GM19238 (cell line): ENCODE measurements around the gene HJURP.

ENCODE experiments used
- DNase-seq: peaks from one replicate; pipeline ENCODE4 v3.0.0; 2011; ENCODE audit warnings: low spot score; ENCODE audit not compliant: insufficient read length

HJURP gene

GRCh38 chr2:233848276-233848675 lies 6.1 kb downstream of the HJURP start:
- DNase-seq: no peak

GRCh38 chr2:233847248-233847898 lies 7.0 kb downstream of the HJURP start:
- no peak for DNase-seq

GRCh38 chr2:233846387-233847247 lies 7.7 kb downstream of the HJURP start:
- no peak for DNase-seq

- no peak for DNase-seq
Measured at GRCh38 chr2:233845301-233846060, 8.9 kb downstream of the HJURP start.

- no peak for DNase-seq
Measured at GRCh38 chr2:233844836-233845235, 9.5 kb downstream of the HJURP start.

- no peak for DNase-seq
Measured at GRCh38 chr2:233844064-233844807, 10.1 kb downstream of the HJURP start.

- no peak for DNase-seq
Measured at GRCh38 chr2:233841183-233841582, 13.2 kb downstream of the HJURP start.

- DNase-seq: no peak
Measured at GRCh38 chr2:233840520-233840919, 13.8 kb downstream of the HJURP start.

GRCh38 chr2:233839447-233839820 lies 14.9 kb downstream of the HJURP start:
- no peak for DNase-seq

GRCh38 chr2:233838726-233839446 lies 15.4 kb downstream of the HJURP start:
- no peak for DNase-seq

GRCh38 chr2:233838251-233838650 lies 16.1 kb downstream of the HJURP start:
- DNase-seq: no peak

- no peak for DNase-seq
Measured at GRCh38 chr2:233837694-233838229, 16.6 kb downstream of the HJURP start.

- no peak for DNase-seq
Measured at GRCh38 chr2:233836359-233836758, 18.0 kb downstream of the HJURP start.

- DNase-seq: no peak
Measured at GRCh38 chr2:233835230-233836186, 18.8 kb downstream of the HJURP start.

- no peak for DNase-seq
Measured at GRCh38 chr2:233833345-233833744, 21.0 kb downstream of the HJURP start.

GRCh38 chr2:233832869-233833311 lies 21.4 kb downstream of the HJURP start:
- no peak for DNase-seq

- no peak for DNase-seq
Measured at GRCh38 chr2:233832414-233832813, 21.9 kb downstream of the HJURP start.

GRCh38 chr2:233831861-233832260 lies 22.5 kb downstream of the HJURP start:
- DNase-seq: no peak

GRCh38 chr2:233831011-233831721 lies 23.2 kb downstream of the HJURP start:
- DNase-seq: no peak
